GM03348 (cell line): ENCODE measurements around the gene CAND2.

ENCODE experiments used
- DNase-seq: peaks from one replicate; pipeline ENCODE4 v3.0.0; 2012; ENCODE audit warnings: low spot score

Gene CAND2

GRCh38 chr3:12796171-12797123, at the start of gene CAND2:
CAND2 (plus strand) TSS chr3:12796680; CDS start chr3:12796721, 41 bp downstream.
- peak; percentile 75 for DNase-seq

- no peak for DNase-seq
Observed at GRCh38 chr3:12748477-12748876, 48.0 kb upstream of the CAND2 start.

- DNase-seq, result peak; percentile 76
Observed at GRCh38 chr3:12750223-12750622, 46.3 kb upstream of the CAND2 start.

GRCh38 chr3:12750658-12751071, 45.8 kb upstream of the CAND2 start:
- DNase-seq, result peak; percentile 71

GRCh38 chr3:12751571-12751970, 44.9 kb upstream of the CAND2 start:
- no peak for DNase-seq

- DNase-seq, result no peak
Observed at GRCh38 chr3:12752102-12752501, 44.4 kb upstream of the CAND2 start.

GRCh38 chr3:12752809-12753208, 43.7 kb upstream of the CAND2 start:
- DNase-seq, result peak; percentile 18

- no peak for DNase-seq
Observed at GRCh38 chr3:12753275-12754028, 43.0 kb upstream of the CAND2 start.

- DNase-seq, result no peak
Observed at GRCh38 chr3:12754313-12754712, 42.2 kb upstream of the CAND2 start.

GRCh38 chr3:12755754-12756153, 40.7 kb upstream of the CAND2 start:
- DNase-seq, result no peak

- no peak for DNase-seq
Observed at GRCh38 chr3:12756175-12756574, 40.3 kb upstream of the CAND2 start.

GRCh38 chr3:12756635-12757034, 39.8 kb upstream of the CAND2 start:
- DNase-seq, result no peak

GRCh38 chr3:12758025-12758781, 38.3 kb upstream of the CAND2 start:
- peak; percentile 85 for DNase-seq

- DNase-seq, result no peak
Observed at GRCh38 chr3:12759097-12759679, 37.3 kb upstream of the CAND2 start, which contains the start of gene TMEM40. TMEM40 (minus strand) TSS chr3:12759259; CDS start chr3:12749832, 9,427 bp downstream.

- no peak for DNase-seq
Observed at GRCh38 chr3:12759693-12760565, 36.6 kb upstream of the CAND2 start.

GRCh38 chr3:12764171-12764776, 32.2 kb upstream of the CAND2 start:
- no peak for DNase-seq

- no peak for DNase-seq
Observed at GRCh38 chr3:12766541-12766940, 29.9 kb upstream of the CAND2 start.

GRCh38 chr3:12768579-12769527, 27.6 kb upstream of the CAND2 start:
- DNase-seq, result no peak

- no peak for DNase-seq
Observed at GRCh38 chr3:12769761-12770160, 26.7 kb upstream of the CAND2 start.
